ENCODE data around the gene MPO.

DNA sequence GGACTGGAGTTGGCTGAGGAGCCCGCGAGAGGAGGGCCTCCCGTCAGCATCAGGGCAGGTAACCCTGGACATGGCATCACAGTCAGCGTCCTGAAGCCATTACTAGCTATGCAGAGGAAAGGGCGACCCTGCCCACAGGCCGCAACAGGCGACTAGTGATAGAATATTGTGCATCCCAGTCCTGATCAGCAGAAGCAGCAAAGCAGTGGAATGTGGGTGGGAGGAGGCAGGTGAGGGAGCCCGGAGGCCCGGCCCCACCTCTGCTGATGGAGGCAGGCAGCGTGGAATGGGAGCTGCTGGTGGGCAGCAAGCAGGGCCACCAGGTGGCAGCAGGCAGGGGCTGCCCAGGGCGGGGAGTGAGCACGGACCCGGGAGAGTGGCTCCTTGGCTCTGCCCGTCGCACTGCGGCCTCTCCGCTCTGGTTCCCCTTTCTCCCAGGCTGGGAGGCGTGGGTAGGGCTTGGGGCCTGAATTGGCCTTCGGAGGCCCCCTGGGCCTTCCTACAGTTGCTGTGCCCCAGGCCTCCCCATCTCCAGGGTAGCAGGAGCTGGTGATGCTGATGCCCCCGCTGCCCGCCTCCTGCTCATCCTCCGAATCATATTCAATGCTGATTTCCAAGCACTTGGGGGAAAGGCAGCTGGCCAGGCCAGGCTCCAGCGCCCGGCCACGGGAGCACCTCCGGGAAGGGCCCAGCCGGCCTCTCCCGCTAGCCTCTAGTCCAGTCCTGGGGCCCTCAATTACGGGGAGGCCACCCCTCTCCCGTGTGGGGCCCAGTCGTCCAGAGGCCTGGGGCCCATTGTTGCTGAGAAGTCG lies 27.6 kb upstream of the MPO start:
- TF ChIP-seq, protein P1, sequence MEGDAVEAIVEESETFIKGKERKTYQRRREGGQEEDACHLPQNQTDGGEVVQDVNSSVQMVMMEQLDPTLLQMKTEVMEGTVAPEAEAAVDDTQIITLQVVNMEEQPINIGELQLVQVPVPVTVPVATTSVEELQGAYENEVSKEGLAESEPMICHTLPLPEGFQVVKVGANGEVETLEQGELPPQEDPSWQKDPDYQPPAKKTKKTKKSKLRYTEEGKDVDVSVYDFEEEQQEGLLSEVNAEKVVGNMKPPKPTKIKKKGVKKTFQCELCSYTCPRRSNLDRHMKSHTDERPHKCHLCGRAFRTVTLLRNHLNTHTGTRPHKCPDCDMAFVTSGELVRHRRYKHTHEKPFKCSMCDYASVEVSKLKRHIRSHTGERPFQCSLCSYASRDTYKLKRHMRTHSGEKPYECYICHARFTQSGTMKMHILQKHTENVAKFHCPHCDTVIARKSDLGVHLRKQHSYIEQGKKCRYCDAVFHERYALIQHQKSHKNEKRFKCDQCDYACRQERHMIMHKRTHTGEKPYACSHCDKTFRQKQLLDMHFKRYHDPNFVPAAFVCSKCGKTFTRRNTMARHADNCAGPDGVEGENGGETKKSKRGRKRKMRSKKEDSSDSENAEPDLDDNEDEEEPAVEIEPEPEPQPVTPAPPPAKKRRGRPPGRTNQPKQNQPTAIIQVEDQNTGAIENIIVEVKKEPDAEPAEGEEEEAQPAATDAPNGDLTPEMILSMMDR (conservative IDR thresholded peaks at IDR 0.05 in 1 of 2, IDR thresholded peaks at IDR 0.05 in 1 of 2; ENCODE audit: low read depth in 1 of 2, low read length in 2 of 2): peak in 1 of 2 donors; percentile 21
- TF ChIP-seq EZH2 (IDR thresholded peaks at IDR 0.05; ENCODE audit: low read length, missing control alignments): no peak
